Naive thymus-derived CD8-positive, alpha-beta T cell (primary cell): ENCODE data around the gene PRKG1. TPM values are rescaled to one million over a fixed set of nuclear protein-coding genes. Genes with fewer than 3 reads are reported as not detected.

Experiments used
- ATAC-seq, 2 donors: fragments of 150-1000 bp; cut with Tn5 transposase in 1 of 2; sonication (Bioruptor Pico), chemical (Tn5 transposase) in 1 of 2; 1 replicate in 1 of 2; 2 replicates in 1 of 2; pipeline ENCODE4 v1.10.0; 2021; ENCODE audit warnings: mild to moderate bottlenecking in 2 of 2, moderate library complexity in 2 of 2
- POLR2A ChIA-PET: fragments of 350-600 bp; sonication (Branson Sonifier 250); formaldehyde crosslinking; loops from one replicate; lab custom pipeline; 2021; ENCODE audit warnings: antibody characterized with exemption; lab: Charles Lee
- DNase-seq, 10 donors: peaks; one replicate each; pipeline versions ENCODE4 v3.0.0 to v3.0.0-alpha.2; 2020 to 2022
- H3K27ac Mint-ChIP-seq, 10 donors: one replicate each; pipeline ENCODE4 v1.8.0; 2020 to 2022; ENCODE audit warnings: mild to moderate bottlenecking in 10 of 10, mixed read lengths in 10 of 10, moderate library complexity in 4 of 10, inconsistent platforms in 1 of 10
- H3K27me3 Mint-ChIP-seq, 5 donors: one replicate each; pipeline ENCODE4 v1.8.0; 2021 to 2022; ENCODE audit warnings: mixed read lengths in 5 of 5
- H3K36me3 Mint-ChIP-seq, 3 donors: one replicate each; pipeline ENCODE4 v1.8.0; 2020 to 2022; ENCODE audit warnings: mixed read lengths in 3 of 3, mild to moderate bottlenecking in 2 of 3, inconsistent platforms in 1 of 3
- H3K4me1 Mint-ChIP-seq, 4 donors: one replicate each; pipeline ENCODE4 v1.8.0; 2021 to 2022; ENCODE audit warnings: mixed read lengths in 4 of 4
- H3K4me3 Mint-ChIP-seq, 10 donors: one replicate each; pipeline ENCODE4 v1.8.0; 2020 to 2022; ENCODE audit warnings: mild to moderate bottlenecking in 10 of 10, mixed read lengths in 10 of 10, moderate library complexity in 6 of 10, inconsistent platforms in 1 of 10
- H3K9me3 Mint-ChIP-seq, 9 donors: one replicate each; pipeline ENCODE4 v1.8.0; 2020 to 2022; ENCODE audit warnings: mixed read lengths in 9 of 9, mild to moderate bottlenecking in 3 of 9, inconsistent platforms in 1 of 9, moderate library complexity in 1 of 9
- polyA plus RNA-seq, 3 donors: library from polyadenylated mRNA; unstranded; fragments of 300-500 nt; fragmentation: Illumina TruSeq; gene quantifications; one replicate each; pipeline ENCODE4 v1.2.3, GENCODE V29; 2021
- total RNA-seq, 8 experiments: library from RNA in 2 of 8; stranded (reverse) in 2 of 8; gene quantifications; one replicate each; pipeline ENCODE4 v1.2.3 and lab custom pipeline; 2021 to 2026

Gene PRKG1
- total and polyA plus RNA-seq, 5 experiments from 2014 or later: not detected

- DNase-seq (no peak), ATAC-seq (no peak)
- POLR2A ChIA-PET: no interaction called here
- Mint-ChIP-seq H3K27me3 (peaks cover 0 to 13% (median 4%) of the 10 kb centered on the region in 5 donors), H3K4me3 (no peak overlapping the region), H3K36me3 (no peaks in the 10 kb centered on the region), H3K4me1 (no peaks in the 10 kb centered on the region), H3K27ac (no peak overlapping the region), H3K9me3 (peaks cover 0 to 4% (median 0%) of the 10 kb centered on the region in 9 donors)
Observed at GRCh38 chr10:51800725-51801424, 726.6 kb downstream of the PRKG1 start.

GRCh38 chr10:51802030-51802429 is 727.7 kb downstream of the PRKG1 start:
- DNase-seq (no peak), ATAC-seq (no peak)
- Mint-ChIP-seq H3K4me3 (no peak overlapping the region), H3K9me3 (peaks cover 0 to 4% (median 0%) of the 10 kb centered on the region in 9 donors), H3K36me3 (no peaks in the 10 kb centered on the region), H3K27ac (no peak overlapping the region), H3K27me3 (peaks cover 0 to 13% (median 4%) of the 10 kb centered on the region in 5 donors), H3K4me1 (no peaks in the 10 kb centered on the region)
- POLR2A ChIA-PET: no interaction called here

GRCh38 chr10:51804866-51805265 is 730.6 kb downstream of the PRKG1 start:
- no peak overlapping the region for H3K27ac Mint-ChIP-seq
- DNase-seq (no peak), ATAC-seq (no peak)
- no peaks in the 10 kb centered on the region for H3K36me3 Mint-ChIP-seq
- no peaks in the 10 kb centered on the region for H3K9me3 Mint-ChIP-seq
- H3K4me3 Mint-ChIP-seq: no peak overlapping the region
- POLR2A ChIA-PET: no interaction called here
- peaks cover 0 to 6% (median 0%) of the 10 kb centered on the region in 5 donors for H3K27me3 Mint-ChIP-seq
- H3K4me1 Mint-ChIP-seq: no peaks in the 10 kb centered on the region

GRCh38 chr10:51806079-51806835 is 732.0 kb downstream of the PRKG1 start:
- Mint-ChIP-seq H3K4me3 (no peak overlapping the region), H3K27me3 (peaks cover 0 to 7% (median 0%) of the 10 kb centered on the region in 5 donors), H3K36me3 (no peaks in the 10 kb centered on the region), H3K9me3 (no peaks in the 10 kb centered on the region), H3K4me1 (no peaks in the 10 kb centered on the region), H3K27ac (no peak overlapping the region)
- DNase-seq (no peak), ATAC-seq (no peak)
- POLR2A ChIA-PET: no interaction called here

GRCh38 chr10:51808187-51808586 is 733.9 kb downstream of the PRKG1 start:
- POLR2A ChIA-PET: no interaction called here
- Mint-ChIP-seq H3K27me3 (peaks cover 0 to 7% (median 0%) of the 10 kb centered on the region in 5 donors), H3K36me3 (no peaks in the 10 kb centered on the region), H3K9me3 (no peaks in the 10 kb centered on the region), H3K4me3 (no peak overlapping the region), H3K27ac (no peak overlapping the region), H3K4me1 (no peaks in the 10 kb centered on the region)
- ATAC-seq (no peak), DNase-seq (no peak)

- no peak for DNase-seq
- no peak overlapping the region for H3K4me3 Mint-ChIP-seq
- POLR2A ChIA-PET: no interaction called here
- no peaks in the 10 kb centered on the region for H3K9me3 Mint-ChIP-seq
- no peaks in the 10 kb centered on the region for H3K36me3 Mint-ChIP-seq
- no peaks in the 10 kb centered on the region for H3K4me1 Mint-ChIP-seq
- no peak for ATAC-seq
- peaks cover 0 to 3% (median 2%) of the 10 kb centered on the region in 5 donors for H3K27me3 Mint-ChIP-seq
- no peak overlapping the region for H3K27ac Mint-ChIP-seq
Observed at GRCh38 chr10:51815723-51816122, 741.4 kb downstream of the PRKG1 start.

GRCh38 chr10:51821045-51821444 is 746.8 kb downstream of the PRKG1 start:
- POLR2A ChIA-PET: no interaction called here
- Mint-ChIP-seq H3K36me3 (no peaks in the 10 kb centered on the region), H3K27ac (no peak overlapping the region), H3K4me3 (no peak overlapping the region), H3K27me3 (peaks cover 1 to 34% (median 5%) of the 10 kb centered on the region in 5 donors), H3K4me1 (no peaks in the 10 kb centered on the region), H3K9me3 (peaks cover 0 to 3% (median 0%) of the 10 kb centered on the region in 9 donors)
- ATAC-seq (no peak), DNase-seq (no peak)

GRCh38 chr10:51821745-51822144 is 747.5 kb downstream of the PRKG1 start:
- no peak overlapping the region for H3K27ac Mint-ChIP-seq
- no peaks in the 10 kb centered on the region for H3K36me3 Mint-ChIP-seq
- H3K27me3 Mint-ChIP-seq: peaks cover 1 to 41% (median 6%) of the 10 kb centered on the region in 5 donors
- no peaks in the 10 kb centered on the region for H3K4me1 Mint-ChIP-seq
- ATAC-seq (no peak), DNase-seq (no peak)
- POLR2A ChIA-PET: no interaction called here
- H3K4me3 Mint-ChIP-seq: no peak overlapping the region
- H3K9me3 Mint-ChIP-seq: peaks cover 0 to 3% (median 0%) of the 10 kb centered on the region in 9 donors

GRCh38 chr10:51832652-51833383 is 758.5 kb downstream of the PRKG1 start:
- no peak for ATAC-seq
- H3K4me1 Mint-ChIP-seq: no peaks in the 10 kb centered on the region

GRCh38 chr10:51834548-51834947 is 760.3 kb downstream of the PRKG1 start:
- H3K4me3 Mint-ChIP-seq: no peak overlapping the region
- DNase-seq (no peak), ATAC-seq (no peak)
- H3K36me3 Mint-ChIP-seq: peaks cover 0 to 6% (median 0%) of the 10 kb centered on the region in 3 donors
- H3K4me1 Mint-ChIP-seq: no peaks in the 10 kb centered on the region
- H3K27me3 Mint-ChIP-seq: peaks cover 0 to 6% (median 0%) of the 10 kb centered on the region in 5 donors
- peaks cover 0 to 9% (median 2%) of the 10 kb centered on the region in 9 donors for H3K9me3 Mint-ChIP-seq
- POLR2A ChIA-PET: no interaction called here
- no peak overlapping the region for H3K27ac Mint-ChIP-seq

More at GRCh38 chr10:51832652-51833383, 758.5 kb downstream of the PRKG1 start:
- POLR2A ChIA-PET: no interaction called here
- Mint-ChIP-seq H3K36me3 (peaks cover 0 to 6% (median 0%) of the 10 kb centered on the region in 3 donors), H3K27me3 (peaks cover 0 to 6% (median 0%) of the 10 kb centered on the region in 5 donors), H3K4me3 (no peak overlapping the region), H3K27ac (no peak overlapping the region), H3K9me3 (peaks cover 0 to 16% (median 2%) of the 10 kb centered on the region in 9 donors)
- no peak for DNase-seq

GRCh38 chr10:51838471-51838870 is 764.2 kb downstream of the PRKG1 start:
- Mint-ChIP-seq H3K27me3 (peaks cover 0 to 6% (median 0%) of the 10 kb centered on the region in 5 donors), H3K27ac (no peak overlapping the region)
- POLR2A ChIA-PET: no interaction called here

GRCh38 chr10:51843966-51844365 is 769.7 kb downstream of the PRKG1 start:
- no peak overlapping the region for H3K27ac Mint-ChIP-seq

More at GRCh38 chr10:51838471-51838870, 764.2 kb downstream of the PRKG1 start:
- Mint-ChIP-seq H3K4me1 (no peaks in the 10 kb centered on the region), H3K9me3 (peaks cover 0 to 9% (median 2%) of the 10 kb centered on the region in 9 donors), H3K4me3 (no peak overlapping the region), H3K36me3 (peaks cover 0 to 6% (median 0%) of the 10 kb centered on the region in 3 donors)
- ATAC-seq (no peak), DNase-seq (no peak)

More at GRCh38 chr10:51843966-51844365, 769.7 kb downstream of the PRKG1 start:
- no peaks in the 10 kb centered on the region for H3K4me1 Mint-ChIP-seq
- no peak for ATAC-seq
- POLR2A ChIA-PET: no interaction called here
- H3K4me3 Mint-ChIP-seq: no peak overlapping the region
- DNase-seq: no peak
- H3K9me3 Mint-ChIP-seq: no peaks in the 10 kb centered on the region
- H3K36me3 Mint-ChIP-seq: no peaks in the 10 kb centered on the region
- H3K27me3 Mint-ChIP-seq: peaks cover 0 to 3% (median under 1%) of the 10 kb centered on the region in 5 donors
